Activated T-cell treated with anti-CD3 and anti-CD28 coated beads for 48 hours (primary cell): ENCODE results near the gene PRKAR1A.
"Not testable (repeated sequence)": the region's sequence is repeated elsewhere in the genome, so short reads cannot be mapped to it uniquely, and the experiment has no call there.

ENCODE experiments used
- DNase-seq: peaks from one replicate; pipeline ENCODE4 v3.0.0-alpha.2; 2020; ENCODE audit warnings: low read depth

Gene PRKAR1A

GRCh38 chr17:68512247-68512959 is at the start of gene PRKAR1A:
PRKAR1A (plus strand) TSS chr17:68512430; CDS start chr17:68515400, 2,970 bp downstream.
- peak; percentile 87 for DNase-seq

- no peak for DNase-seq
Observed at GRCh38 chr17:68463211-68464019, 48.8 kb upstream of the PRKAR1A start.

GRCh38 chr17:68468334-68468733 is 43.9 kb upstream of the PRKAR1A start:
- DNase-seq = no peak

GRCh38 chr17:68468788-68469187 is 43.4 kb upstream of the PRKAR1A start:
- no peak for DNase-seq

GRCh38 chr17:68470961-68471360 is 41.3 kb upstream of the PRKAR1A start:
- no peak for DNase-seq

GRCh38 chr17:68480885-68481284 is 31.3 kb upstream of the PRKAR1A start:
- no peak for DNase-seq

- no peak for DNase-seq
Observed at GRCh38 chr17:68482576-68483041, 29.6 kb upstream of the PRKAR1A start.

GRCh38 chr17:68484458-68484857 is 27.8 kb upstream of the PRKAR1A start:
- DNase-seq = no peak

- DNase-seq = no peak
Observed at GRCh38 chr17:68489919-68490318, 22.3 kb upstream of the PRKAR1A start.

- no peak for DNase-seq
Observed at GRCh38 chr17:68491381-68492231, 20.6 kb upstream of the PRKAR1A start.

- not testable (repeated sequence) for DNase-seq
Observed at GRCh38 chr17:68492394-68493054, 19.7 kb upstream of the PRKAR1A start.

GRCh38 chr17:68495081-68495480 is 17.1 kb upstream of the PRKAR1A start:
- DNase-seq = no peak

- DNase-seq = no peak
Observed at GRCh38 chr17:68497885-68498319, 14.3 kb upstream of the PRKAR1A start.

GRCh38 chr17:68498479-68499326 is 13.5 kb upstream of the PRKAR1A start:
- no peak for DNase-seq

GRCh38 chr17:68499587-68499986 is 12.6 kb upstream of the PRKAR1A start:
- DNase-seq = no peak

- DNase-seq = no peak
Observed at GRCh38 chr17:68501074-68501473, 11.2 kb upstream of the PRKAR1A start.

- no peak for DNase-seq
Observed at GRCh38 chr17:68505951-68506350, 6.3 kb upstream of the PRKAR1A start.

GRCh38 chr17:68507576-68507975 is 4.7 kb upstream of the PRKAR1A start:
- DNase-seq = no peak

- no peak for DNase-seq
Observed at GRCh38 chr17:68509141-68510057, 2.8 kb upstream of the PRKAR1A start.

- DNase-seq = no peak
Observed at GRCh38 chr17:68511254-68511670, 968 bp upstream of the PRKAR1A start.
